Peyer's patch (tissue), 4 donors: ENCODE data around the gene FAM89A.

ENCODE experiments used
- CTCF ChIP-seq, 6 experiments: fragments of 450-650 bp in 4 of 6; fragments of 200-600 bp in 2 of 6; sonication (generic) in 1 of 6; IDR thresholded peaks; one replicate each; pipeline ENCODE4 v1.5.1; 2017 to 2019; ENCODE audit warnings: antibody characterized with exemption in 6 of 6, mild to moderate bottlenecking in 3 of 6, moderate library complexity in 1 of 6
- POLR2A ChIP-seq, 2 donors: fragments of 450-650 bp; IDR thresholded peaks; one replicate each; pipeline ENCODE4 v1.5.1; 2017; ENCODE audit warnings: antibody characterized with exemption in 2 of 2, mild to moderate bottlenecking in 2 of 2, moderate library complexity in 2 of 2

GRCh38 chr1:231079163-231079562, 39.1 kb upstream of the FAM89A start:
- TF ChIP-seq CTCF (IDR thresholded peaks at IDR 0.05) = no peak
- no peak for TF ChIP-seq POLR2A (IDR thresholded peaks at IDR 0.05)
